Peyer's patch (tissue), 4 donors: Measurements from ENCODE around the gene MRAS. TPM values are rescaled to one million over a fixed set of nuclear protein-coding genes. Genes with fewer than 3 reads are reported as not detected.

Source experiments
- DNase-seq, 3 donors: peaks; one replicate each; pipeline ENCODE4 v3.0.0-alpha.2; 2017 to 2019
- H3K27ac ChIP-seq, 4 donors: fragments of 200-600 bp; sonication (generic); one replicate each; pipeline ENCODE4 v1.5.1; 2016 to 2019
- H3K27me3 ChIP-seq, 2 donors: fragments of 200-600 bp; sonication (generic); one replicate each; pipeline ENCODE4 v1.5.1; 2019
- H3K36me3 ChIP-seq, 3 donors: fragments of 200-600 bp; sonication (generic); one replicate each; pipeline ENCODE4 v1.5.1; 2016 to 2019
- H3K4me1 ChIP-seq, 4 donors: fragments of 200-600 bp; sonication (generic); one replicate each; pipeline ENCODE4 v1.5.1; 2016 to 2019
- H3K4me3 ChIP-seq, 4 donors: fragments of 200-600 bp; sonication (generic); 1 replicate in 3 of 4; 2 replicates in 1 of 4; pipeline ENCODE4 v1.5.1; 2016 to 2019; ENCODE audit warnings: mild to moderate bottlenecking in 1 of 4
- H3K9me3 ChIP-seq, 4 donors: fragments of 200-600 bp; sonication (generic); one replicate each; pipeline ENCODE4 v1.5.1; 2016 to 2019; ENCODE audit warnings: mild to moderate bottlenecking in 1 of 4
- CTCF ChIP-seq, 6 experiments: fragments of 450-650 bp in 4 of 6; fragments of 200-600 bp in 2 of 6; sonication (generic) in 1 of 6; IDR thresholded peaks; one replicate each; pipeline ENCODE4 v1.5.1; 2017 to 2019; ENCODE audit warnings: antibody characterized with exemption in 6 of 6, mild to moderate bottlenecking in 3 of 6, moderate library complexity in 1 of 6
- POLR2A ChIP-seq, 2 donors: fragments of 450-650 bp; IDR thresholded peaks; one replicate each; pipeline ENCODE4 v1.5.1; 2017; ENCODE audit warnings: antibody characterized with exemption in 2 of 2, mild to moderate bottlenecking in 2 of 2, moderate library complexity in 2 of 2
- total RNA-seq, 4 donors: library from RNA; depleted of rRNA; stranded (reverse); fragments of >200 nt; gene quantifications; one replicate each; pipeline ENCODE4 v1.1.0, GENCODE V29; 2016

MRAS gene
- total RNA-seq, 4 donors from 2014 or later = 1.2 to 7.4 (median 3.0) TPM

DNA sequence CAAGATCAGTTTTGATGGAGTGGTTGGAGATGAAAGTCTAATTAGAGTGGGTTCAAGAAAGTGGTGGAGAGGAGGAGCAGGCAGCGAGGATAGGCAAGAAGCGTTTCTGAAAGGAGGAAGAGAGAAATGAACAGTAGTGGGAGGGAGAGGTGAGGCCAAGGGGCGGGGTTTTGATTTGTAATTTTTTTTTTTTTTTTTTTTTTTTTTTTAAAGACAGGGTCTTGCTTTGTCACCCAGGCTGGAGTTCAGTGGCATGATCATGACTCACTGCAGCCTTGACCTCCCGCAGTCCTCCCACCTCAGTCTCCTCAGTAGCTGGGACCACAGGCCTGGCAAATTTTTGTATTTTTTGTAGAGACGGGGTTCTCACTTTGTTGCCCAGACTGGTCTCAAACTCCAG, 36.6 kb downstream of the MRAS start:
- no peak for DNase-seq
- Histone ChIP-seq H3K36me3 (no peaks in the 10 kb centered on the region), H3K27ac (no peak overlapping the region), H3K27me3 (no peaks in the 10 kb centered on the region), H3K4me3 (no peak overlapping the region), H3K9me3 (no peaks in the 10 kb centered on the region), H3K4me1 (peaks cover 0 to 10% (median 0%) of the 10 kb centered on the region in 4 donors)
- TF ChIP-seq POLR2A (IDR thresholded peaks at IDR 0.05) (no peak), CTCF (IDR thresholded peaks at IDR 0.05) (no peak)

GRCh38 chr3:138389144-138389601, 40.8 kb downstream of the MRAS start:
- peak in 1 of 3 donors; percentile 28 for DNase-seq

DNA sequence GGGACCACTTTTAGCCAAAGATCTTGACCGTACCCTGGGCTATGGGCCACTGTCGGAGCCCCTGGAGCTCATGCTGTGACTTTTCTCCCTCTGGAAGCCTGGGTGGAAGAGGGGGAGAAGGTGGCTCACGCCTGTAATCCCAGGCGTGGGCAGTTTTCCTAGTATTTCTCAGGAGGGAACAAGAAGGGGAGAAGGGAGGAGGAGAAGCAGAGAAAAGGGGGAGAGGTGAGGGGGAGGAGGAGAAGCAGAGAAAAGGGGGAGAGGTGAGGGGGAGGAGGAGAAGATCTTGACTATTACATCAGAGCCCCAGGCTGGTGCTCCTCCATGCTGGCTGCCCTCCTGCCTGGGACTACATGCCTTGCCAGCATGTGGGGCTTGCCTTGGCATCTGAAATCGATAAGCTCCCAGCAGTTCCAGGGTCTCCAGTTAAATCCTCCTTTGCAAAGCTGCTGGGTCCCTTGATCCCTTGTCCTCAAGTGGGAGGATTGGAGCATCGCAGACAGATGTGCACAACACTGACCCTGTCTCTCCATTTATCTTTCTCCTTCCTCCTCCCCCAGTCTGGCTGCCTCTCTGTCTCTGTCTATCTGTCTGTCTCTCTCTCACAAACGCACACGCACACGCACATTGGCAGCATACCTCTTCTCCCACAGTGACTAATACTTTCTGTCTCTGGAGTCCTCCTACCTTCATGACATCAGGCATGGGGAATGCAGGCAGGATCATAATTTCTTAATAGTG, 41.6 kb downstream of the MRAS start:
- H3K36me3 ChIP-seq = no peaks in the 10 kb centered on the region
- no peak overlapping the region for H3K4me3 ChIP-seq
- no peaks in the 10 kb centered on the region for H3K9me3 ChIP-seq
- no peak for DNase-seq
- H3K27ac ChIP-seq = no peak overlapping the region
- TF ChIP-seq CTCF (IDR thresholded peaks at IDR 0.05) (no peak), POLR2A (IDR thresholded peaks at IDR 0.05) (no peak)
- H3K4me1 ChIP-seq = no peaks in the 10 kb centered on the region
- no peaks in the 10 kb centered on the region for H3K27me3 ChIP-seq

More at GRCh38 chr3:138389144-138389601, 40.8 kb downstream of the MRAS start:
- H3K4me1 ChIP-seq = no peaks in the 10 kb centered on the region
- no peak overlapping the region for H3K4me3 ChIP-seq
- H3K9me3 ChIP-seq = no peaks in the 10 kb centered on the region
- H3K36me3 ChIP-seq = no peaks in the 10 kb centered on the region
- H3K27ac ChIP-seq = no peak overlapping the region
- TF ChIP-seq POLR2A (IDR thresholded peaks at IDR 0.05) (no peak), CTCF (IDR thresholded peaks at IDR 0.05) (no peak)
- no peaks in the 10 kb centered on the region for H3K27me3 ChIP-seq

- TF ChIP-seq CTCF (IDR thresholded peaks at IDR 0.05) (no peak), POLR2A (IDR thresholded peaks at IDR 0.05) (no peak)
- Histone ChIP-seq H3K4me1 (no peaks in the 10 kb centered on the region), H3K9me3 (no peaks in the 10 kb centered on the region), H3K4me3 (no peak overlapping the region), H3K27ac (no peak overlapping the region), H3K27me3 (no peaks in the 10 kb centered on the region), H3K36me3 (no peaks in the 10 kb centered on the region)
- DNase-seq = no peak
Observed at GRCh38 chr3:138390582-138390932, 42.2 kb downstream of the MRAS start.

DNA sequence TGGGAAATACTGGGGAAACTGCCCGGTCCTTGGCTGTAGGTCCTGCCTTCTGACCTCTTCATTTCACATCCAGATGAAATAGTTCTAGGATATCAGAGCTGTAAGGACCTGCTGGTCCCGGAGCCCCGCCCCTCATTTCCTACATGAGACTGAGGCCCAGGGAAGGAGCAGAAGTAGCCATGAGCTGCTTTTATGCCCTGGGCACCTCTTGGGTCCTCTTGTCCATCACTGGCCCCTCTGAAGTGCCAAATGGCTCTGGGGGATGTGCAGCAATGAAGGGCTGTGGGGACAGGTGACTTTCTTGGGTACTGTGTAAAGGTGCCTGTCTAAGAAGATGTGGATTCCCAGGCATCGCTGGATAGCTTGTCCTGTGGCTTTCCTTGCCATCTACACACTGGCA, 45.8 kb downstream of the MRAS start:
- DNase-seq = no peak
- H3K9me3 ChIP-seq = no peaks in the 10 kb centered on the region
- no peaks in the 10 kb centered on the region for H3K27me3 ChIP-seq
- H3K4me1 ChIP-seq = no peaks in the 10 kb centered on the region
- no peak overlapping the region for H3K27ac ChIP-seq
- H3K4me3 ChIP-seq = no peak overlapping the region
- TF ChIP-seq CTCF (IDR thresholded peaks at IDR 0.05) (no peak), POLR2A (IDR thresholded peaks at IDR 0.05) (no peak)
- H3K36me3 ChIP-seq = no peaks in the 10 kb centered on the region
